ENCODE data around the gene SCN3A. TPM values are rescaled to one million over a fixed set of nuclear protein-coding genes. Genes with fewer than 3 reads are reported as not detected.

The SCN3A gene
- total and polyA plus RNA-seq, 7 donors, result 0.87 to 4.3 (median 2.1) TPM; not detected in 2

GRCh38 chr2:165141601-165142354, 62.1 kb downstream of the SCN3A start:
- TF ChIP-seq POLR2A (IDR thresholded peaks at IDR 0.05), result no peak
- no peak for TF ChIP-seq POLR2AphosphoS5 (IDR thresholded peaks at IDR 0.05)
- TF ChIP-seq CTCF (IDR thresholded peaks at IDR 0.05), result no peak
- TF ChIP-seq EP300 (IDR thresholded peaks at IDR 0.05), result no peak
- Histone ChIP-seq H3K9me3 (no peaks in the 10 kb centered on the region), H3K27ac (no peak overlapping the region), H3K27me3 (no peaks in the 10 kb centered on the region), H3K36me3 (no peaks in the 10 kb centered on the region), H3K4me1 (no peaks in the 10 kb centered on the region), H3K4me3 (no peak overlapping the region)
- 51 to 80% methylated on average over 1 of the region's 1 CpG for WGBS, 2 donors
- intact Hi-C loops (cut with DNase I), result no loop called here
- no peak for DNase-seq

GRCh38 chr2:165126244-165126643, 77.6 kb downstream of the SCN3A start:
- Histone ChIP-seq H3K9me3 (no peaks in the 10 kb centered on the region), H3K4me3 (no peak overlapping the region), H3K27ac (no peak overlapping the region), H3K4me1 (no peaks in the 10 kb centered on the region), H3K36me3 (no peaks in the 10 kb centered on the region), H3K27me3 (no peaks in the 10 kb centered on the region)
- TF ChIP-seq POLR2AphosphoS5 (IDR thresholded peaks at IDR 0.05), result no peak
- no peak for TF ChIP-seq CTCF (IDR thresholded peaks at IDR 0.05)
- TF ChIP-seq EP300 (IDR thresholded peaks at IDR 0.05), result no peak
- TF ChIP-seq POLR2A (IDR thresholded peaks at IDR 0.05), result no peak
- 76 to 77% methylated on average over 3 of the region's 3 CpGs for WGBS, 2 donors
- no peak for DNase-seq
- intact Hi-C loops (cut with DNase I), result no loop called here

- Histone ChIP-seq H3K9me3 (no peaks in the 10 kb centered on the region), H3K4me3 (no peak overlapping the region), H3K4me1 (no peaks in the 10 kb centered on the region), H3K27me3 (no peaks in the 10 kb centered on the region), H3K36me3 (no peaks in the 10 kb centered on the region), H3K27ac (no peak overlapping the region)
- no peak for DNase-seq
- 35 to 72% methylated on average over 4 of the region's 4 CpGs for WGBS, 2 donors
- no peak for TF ChIP-seq POLR2A (IDR thresholded peaks at IDR 0.05)
- no peak for TF ChIP-seq CTCF (IDR thresholded peaks at IDR 0.05)
- TF ChIP-seq EP300 (IDR thresholded peaks at IDR 0.05), result no peak
- no peak for TF ChIP-seq POLR2AphosphoS5 (IDR thresholded peaks at IDR 0.05)
- intact Hi-C loops (cut with DNase I), result no loop called here
Observed at GRCh38 chr2:165122521-165122920, 81.3 kb downstream of the SCN3A start.

GRCh38 chr2:165120740-165121467, 82.9 kb downstream of the SCN3A start:
- H3K4me3 ChIP-seq, result no peak overlapping the region
- WGBS, 2 donors, result 75 to 85% methylated on average over 7 of the region's 7 CpGs
- DNase-seq, result no peak
- no peaks in the 10 kb centered on the region for H3K4me1 ChIP-seq
- TF ChIP-seq CTCF (IDR thresholded peaks at IDR 0.05) (no peak), POLR2A (IDR thresholded peaks at IDR 0.05) (no peak), EP300 (IDR thresholded peaks at IDR 0.05) (no peak), POLR2AphosphoS5 (IDR thresholded peaks at IDR 0.05) (no peak)
- H3K36me3 ChIP-seq, result no peaks in the 10 kb centered on the region
- intact Hi-C loops (cut with DNase I), result no loop called here
- H3K9me3 ChIP-seq, result no peaks in the 10 kb centered on the region
- H3K27ac ChIP-seq, result no peak overlapping the region
- H3K27me3 ChIP-seq, result no peaks in the 10 kb centered on the region
